MCF 10A (cell line): ENCODE measurements around the gene CDK13. TPM values are rescaled to one million over a fixed set of nuclear protein-coding genes. Genes with fewer than 3 reads are reported as not detected.
"Not testable (repeated sequence)": the region's sequence is repeated elsewhere in the genome, so short reads cannot be mapped to it uniquely, and the experiment has no call there.

Experiments
- BruUV-seq: library from RNA; stranded (reverse); fragments of 400-500 nt; replicated peaks from 2 replicates; lab custom pipeline; 2021; lab: Mats Ljungman, UMichigan
- CTCF ChIA-PET: fragments of 300-600 bp; sonication (Branson Sonifier 250); formaldehyde crosslinking; extraction: SDS; loops from one replicate; lab custom pipeline; 2021; ENCODE audit warnings: antibody characterized with exemption, inconsistent platforms; lab: Yijun Ruan, JAX
- POLR2A ChIA-PET: fragments of 300-600, 350-650 bp; sonication (Branson Sonifier 250); formaldehyde crosslinking; extraction: SDS; loops from one replicate; lab custom pipeline; 2020; ENCODE audit warnings: antibody characterized with exemption, inconsistent platforms; lab: Yijun Ruan, JAX
- DNase-seq: peaks from one replicate; pipeline ENCODE4 v3.0.0-alpha.2; 2018; ENCODE audit not compliant: unreplicated experiment
- H3K27ac Mint-ChIP-seq: one replicate; pipeline ENCODE4 v1.8.0; 2022; ENCODE audit warnings: mild to moderate bottlenecking, low read depth, mixed read lengths; ENCODE audit not compliant: unreplicated experiment
- H3K27me3 Mint-ChIP-seq: one replicate; pipeline ENCODE4 v1.8.0; 2022; ENCODE audit warnings: mixed read lengths; ENCODE audit not compliant: insufficient read depth, unreplicated experiment
- H3K36me3 Mint-ChIP-seq: one replicate; pipeline ENCODE4 v1.8.0; 2022; ENCODE audit warnings: mild to moderate bottlenecking, moderate library complexity, mixed read lengths; ENCODE audit not compliant: insufficient read depth, unreplicated experiment
- H3K4me1 Mint-ChIP-seq: one replicate; pipeline ENCODE4 v1.8.0; 2022; ENCODE audit warnings: mixed read lengths; ENCODE audit not compliant: insufficient read depth, unreplicated experiment
- H3K4me3 Mint-ChIP-seq: one replicate; pipeline ENCODE4 v1.8.0; 2022; ENCODE audit warnings: mild to moderate bottlenecking, moderate library complexity, mixed read lengths; ENCODE audit not compliant: unreplicated experiment
- H3K9me3 Mint-ChIP-seq: one replicate; pipeline ENCODE4 v1.8.0; 2022; ENCODE audit warnings: mixed read lengths; ENCODE audit not compliant: unreplicated experiment
- CTCF ChIP-seq: fragments of 200-600 bp; IDR thresholded peaks from one replicate; pipeline ENCODE4 v1.8.0; 2022; ENCODE audit warnings: antibody characterized with exemption, mild to moderate bottlenecking; ENCODE audit not compliant: unreplicated experiment
- intact Hi-C: fragments of 100-400 bp; cut with micrococcal nuclease; formaldehyde crosslinking; loops from 2 replicates; pipeline ENCODE4 v1.14.1; 2022
- total RNA-seq: library from RNA; stranded (reverse); gene quantifications from 2 replicates; pipeline ENCODE4 v1.2.3, GENCODE V29; 2022

The CDK13 gene
- total RNA-seq, 1 experiment from 2014 or later, result 50.2 TPM

GRCh38 chr7:39909526-39909925, 40.5 kb upstream of the CDK13 start:
- BruUV-seq, result no TSS peak
- POLR2A ChIA-PET, result no interaction called here
- H3K4me3 Mint-ChIP-seq, result no peak overlapping the region

DNA sequence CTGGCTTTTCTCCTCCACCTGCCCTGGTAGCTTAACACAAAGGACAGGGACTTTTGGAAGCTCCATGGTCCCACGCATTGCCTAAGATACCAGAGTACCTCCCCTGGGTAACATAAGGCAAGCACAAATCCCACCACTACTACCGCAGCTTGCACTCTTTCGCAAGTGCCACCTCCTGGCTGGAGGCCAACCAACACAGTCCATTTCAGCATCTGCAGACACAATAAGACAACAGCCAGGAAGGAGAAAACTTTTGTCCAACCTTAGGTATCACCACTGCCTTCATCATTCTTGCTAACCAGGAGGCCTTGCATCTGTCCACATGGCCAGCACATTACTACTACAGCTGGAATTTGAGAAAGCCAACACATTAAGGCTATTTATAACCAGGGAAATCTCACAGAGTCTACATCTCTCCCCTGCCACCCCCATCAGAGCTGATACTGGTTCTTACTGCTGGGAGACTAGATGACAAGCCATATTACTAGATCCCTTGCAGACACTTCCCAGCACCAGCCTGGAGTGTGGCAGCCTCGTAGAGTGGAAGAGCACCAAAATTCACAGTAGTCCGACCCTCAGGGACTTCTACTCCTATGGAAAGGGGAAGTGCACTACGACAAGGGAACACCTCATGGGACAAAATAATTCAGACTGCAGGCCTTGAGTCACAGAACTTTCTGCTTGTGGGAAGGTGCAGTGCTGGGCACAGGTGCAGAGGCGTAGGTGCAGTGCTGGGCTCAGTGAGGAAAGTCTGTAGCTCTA, 39.8 kb upstream of the CDK13 start:
- BruUV-seq, result no TSS peak
- no peaks in the 10 kb centered on the region for H3K36me3 Mint-ChIP-seq
- POLR2A ChIA-PET, result interaction anchor here (0.6 to 0.9 kb wide), 2 partner anchors 38 to 45 kb away, joined by 3 read pairs; no protein-coding TSS in a partner anchor
- CTCF ChIA-PET, result interaction anchor here (0.6 to 1.6 kb wide), 3 partner anchors 10 to 142 kb away, joined by 3 to 4 read pairs (median 3); no protein-coding TSS in a partner anchor
- H3K27me3 Mint-ChIP-seq, result no peaks in the 10 kb centered on the region
- H3K9me3 Mint-ChIP-seq, result no peaks in the 10 kb centered on the region
- peaks cover 6% of the 10 kb centered on the region for H3K4me1 Mint-ChIP-seq
- no peak for TF ChIP-seq CTCF
- peak; percentile 62 for DNase-seq
- no peak overlapping the region for H3K27ac Mint-ChIP-seq
- no peak overlapping the region for H3K4me3 Mint-ChIP-seq
- intact Hi-C loops, result no loop called here

More at GRCh38 chr7:39909526-39909925, 40.5 kb upstream of the CDK13 start:
- Mint-ChIP-seq H3K9me3 (no peaks in the 10 kb centered on the region), H3K27ac (no peak overlapping the region), H3K36me3 (no peaks in the 10 kb centered on the region), H3K4me1 (peaks cover 6% of the 10 kb centered on the region), H3K27me3 (no peaks in the 10 kb centered on the region)
- CTCF ChIA-PET, result interaction anchor here (1.0 to 1.6 kb wide), 3 partner anchors 12 to 143 kb away, joined by 3 to 5 read pairs (median 4); no protein-coding TSS in a partner anchor
- TF ChIP-seq CTCF, result no peak
- intact Hi-C loops, result no loop called here
- DNase-seq, result no peak

DNA sequence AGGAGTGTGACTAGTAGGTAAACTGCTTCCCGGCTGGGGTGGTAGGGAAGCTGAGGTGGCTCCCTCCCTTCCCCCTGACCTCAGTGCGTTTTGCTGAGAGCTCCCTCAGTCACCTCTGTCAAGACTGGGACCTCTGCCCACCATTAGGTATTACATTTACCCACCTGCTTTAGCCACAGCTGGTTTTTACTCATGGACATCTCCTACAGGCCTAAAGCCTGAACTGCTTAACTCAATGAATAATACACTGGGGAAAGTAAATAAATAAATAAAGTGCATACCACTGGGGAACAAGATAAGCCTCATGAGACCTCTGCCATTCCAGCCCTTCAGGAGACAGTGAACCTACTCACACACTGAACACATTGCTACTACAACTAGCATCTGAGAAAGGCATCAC, 38.9 kb upstream of the CDK13 start:
- no peaks in the 10 kb centered on the region for H3K27me3 Mint-ChIP-seq
- ChIA-PET CTCF (interaction anchor here (0.6 kb wide), 1 partner anchor 9 kb away, joined by 3 read pairs; no protein-coding TSS in a partner anchor), POLR2A (interaction anchor here (0.9 kb wide), 1 partner anchor 38 kb away, joined by 3 read pairs; no protein-coding TSS in a partner anchor)
- no TSS peak for BruUV-seq
- H3K9me3 Mint-ChIP-seq, result no peaks in the 10 kb centered on the region
- peaks cover 6% of the 10 kb centered on the region for H3K4me1 Mint-ChIP-seq
- TF ChIP-seq CTCF, result no peak
- no peak overlapping the region for H3K27ac Mint-ChIP-seq
- H3K36me3 Mint-ChIP-seq, result no peaks in the 10 kb centered on the region
- DNase-seq, result no peak
- H3K4me3 Mint-ChIP-seq, result no peak overlapping the region
- intact Hi-C loops, result no loop called here

DNA sequence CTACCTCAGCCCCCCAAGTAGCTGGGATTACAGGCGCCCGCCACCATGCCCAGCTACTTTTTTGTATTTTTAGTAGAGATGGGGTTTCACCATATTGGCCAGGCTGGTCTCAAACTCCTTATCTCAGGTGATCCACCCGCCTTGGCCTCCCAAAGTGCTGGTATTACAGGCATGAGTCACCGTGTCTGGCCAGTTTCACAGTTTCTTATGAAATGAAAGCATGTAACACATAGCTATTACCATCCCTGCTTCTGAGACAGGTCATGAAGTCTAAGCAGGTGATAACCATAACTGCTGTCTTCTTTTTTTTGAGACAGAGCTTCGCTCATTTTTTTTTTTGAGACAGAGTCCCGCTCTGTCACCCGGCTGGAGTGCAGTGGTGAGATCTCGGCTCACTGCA, 34.2 kb upstream of the CDK13 start:
- BruUV-seq, H3K9me3 Mint-ChIP-seq, H3K27me3 Mint-ChIP-seq, intact Hi-C loops, H3K4me1 Mint-ChIP-seq, H3K36me3 Mint-ChIP-seq, H3K4me3 Mint-ChIP-seq: not testable (repeated sequence)
- H3K27ac Mint-ChIP-seq, result peak overlapping the region; percentile 33
- peak; percentile 38 for DNase-seq
- POLR2A ChIA-PET, result interaction anchor here (0.6 to 1.6 kb wide), 5 partner anchors 9 to 37 kb away, joined by 4 to 6 read pairs (median 5); partner anchors contain the start of gene CDK13
- CTCF ChIA-PET, result interaction anchor here (0.5 to 1.6 kb wide), 5 partner anchors 16 to 336 kb away, joined by 3 to 5 read pairs (median 4); no protein-coding TSS in a partner anchor
